Measurements from ENCODE around the gene SHISA9. TPM values are rescaled to one million over a fixed set of nuclear protein-coding genes. Genes with fewer than 3 reads are reported as not detected.

The SHISA9 gene
- total and polyA plus RNA-seq, 2 of the 4 experiments (the other 2 are of a cell fraction), result under 0.01 TPM; not detected in 1

- H3K23ac ChIP-seq (ENCODE audit: low read depth, low read length), result no peak overlapping the region
- H4K8ac ChIP-seq (ENCODE audit: low read depth in 2 of 2, low read length in 2 of 2), result no peak overlapping the region
- H3K9me1 ChIP-seq (ENCODE audit: insufficient read depth, low read length), result no peaks in the 10 kb centered on the region
- no peak overlapping the region for H3K4me3 ChIP-seq (ENCODE audit: insufficient read depth, low read depth, low read length)
- H2AFZ ChIP-seq (replicated peaks; ENCODE audit: low read length, poor library complexity), result no peak overlapping the region
- ATAC-seq (ENCODE audit: low read depth) (no peak), DNase-seq (no peak)
- no peak overlapping the region for H2BK20ac ChIP-seq (ENCODE audit: low read depth, low read length)
- H3K27me3 ChIP-seq (ENCODE audit: control insufficient read depth, insufficient read depth, low read length), result no peaks in the 10 kb centered on the region
- no peak overlapping the region for H3K56ac ChIP-seq (ENCODE audit: extremely low read depth, insufficient read depth, low read length)
- no TSS peak for BruUV-seq (replicated peaks)
- ChIA-PET POLR2A (ENCODE audit: unreplicated experiment) (no interaction called here), CTCF (no interaction called here)
- H4K20me1 ChIP-seq (ENCODE audit: insufficient read depth, low read length), result no peaks in the 10 kb centered on the region
- H3K14ac ChIP-seq (replicated peaks; ENCODE audit: low read depth, low read length), result no peak overlapping the region
- H3K9ac ChIP-seq (ENCODE audit: low read depth, low read length), result no peak overlapping the region
- in situ Hi-C loops (cut with MboI; ENCODE audit: low sequenced_read_pairs), result no loop called here
- H3K27ac ChIP-seq (ENCODE audit: insufficient read depth, low read length), result no peak overlapping the region
- H2AK9ac ChIP-seq (replicated peaks; ENCODE audit: low read depth, low read length, poor library complexity), result no peak overlapping the region
- no peaks in the 10 kb centered on the region for H3K36me3 ChIP-seq (ENCODE audit: control insufficient read depth, insufficient read depth, low read length)
- no peak overlapping the region for H2BK5ac ChIP-seq (ENCODE audit: low read depth, low read length, poor library complexity, severe bottlenecking)
- H3K4ac ChIP-seq (ENCODE audit: low read depth, low read length), result no peak overlapping the region
- no peaks in the 10 kb centered on the region for H3K4me1 ChIP-seq (ENCODE audit: control insufficient read depth, insufficient read depth, low read length)
- no peak overlapping the region for H2BK120ac ChIP-seq (ENCODE audit: low read depth, low read length)
- H3K4me2 ChIP-seq (ENCODE audit: low read depth, low read length), result no peak overlapping the region
- H3K18ac ChIP-seq (ENCODE audit: low read depth, low read length), result no peak overlapping the region
- dilution Hi-C loops (cut with HindIII; ENCODE audit: low sequenced_read_pairs, unreplicated experiment), result no loop called here
- H4K5ac ChIP-seq (ENCODE audit: low read depth, low read length), result no peak overlapping the region
- no peak overlapping the region for H2BK15ac ChIP-seq (ENCODE audit: low read depth, low read length)
- no peak for TF ChIP-seq USF2 (IDR thresholded peaks at IDR 0.05; ENCODE audit: low read depth, low read length)
- no peak for TF ChIP-seq CHD1 (IDR thresholded peaks at IDR 0.05; ENCODE audit: low read depth, low read length)
- intact Hi-C loops (cut with micrococcal nuclease), result no loop called here
- no peaks in the 10 kb centered on the region for H3K79me1 ChIP-seq (ENCODE audit: low read depth in 1 of 2, low read length in 2 of 2)
- H4K91ac ChIP-seq (ENCODE audit: insufficient read depth, low read depth, low read length), result no peak overlapping the region
- no peak overlapping the region for H2AK5ac ChIP-seq (ENCODE audit: low read depth, low read length)
- WGBS, 2 experiments (ENCODE audit: extremely low coverage in 2 of 2, insufficient read length in 1 of 2), result 44% methylated on average over 4 of the region's 8 CpGs; no CpG with 5 or more reads in 1 of the 2 experiments
- no peaks in the 10 kb centered on the region for H3K9me3 ChIP-seq (ENCODE audit: control insufficient read depth, insufficient read depth, low read length)
Observed at GRCh38 chr16:12893050-12893750, 8.2 kb upstream of the SHISA9 start.
